HepG2 (cell line): ENCODE measurements around the gene CD58. TPM values are rescaled to one million over a fixed set of nuclear protein-coding genes. Genes with fewer than 3 reads are reported as not detected.

ENCODE experiments used
- polyA plus RNA-seq, 8 experiments: library from polyadenylated mRNA; depleted of rRNA in 3 of 8; stranded (reverse) in 7 of 8; unstranded in 1 of 8; fragments of >200 nt; fragmentation: Illumina TruSeq in 4 of 8; extraction: Trizol in 4 of 8; gene quantifications; 2 replicates each; pipeline versions ENCODE4 v1.2.1 to v1.2.3, GENCODE V29; 2011 to 2016; ENCODE audit warnings: low read depth in 4 of 8, missing spikeins in 1 of 8, mixed read lengths in 1 of 8; ENCODE audit not compliant: insufficient read depth in 1 of 8
- total RNA-seq, 5 experiments: library from RNA; depleted of rRNA; stranded (reverse); fragments of >200 nt; fragmentation: Illumina TruSeq; extraction: Trizol; gene quantifications; 2 replicates each; pipeline ENCODE4 v1.2.3, GENCODE V29; 2016; ENCODE audit warnings: low read depth in 1 of 5
- TF ChIP-seq, protein P1 (sequence below): sonication (generic); formaldehyde crosslinking; IDR thresholded peaks from 2 replicates; pipeline ENCODE4 v1.4.0; 2020; ENCODE audit warnings: missing genetic modification reagents
- TF ChIP-seq, protein P2 (sequence below): sonication (generic); formaldehyde crosslinking; IDR thresholded peaks from 2 replicates; pipeline ENCODE4 v1.5.1; 2020; ENCODE audit warnings: mild to moderate bottlenecking, missing genetic modification reagents, borderline replicate concordance

CD58 gene
- total and polyA plus RNA-seq, 2 of the 13 experiments (the other 11 are each of a cell fraction or from before 2014, with no cell fraction given): 9.4 to 13.5 TPM

DNA sequence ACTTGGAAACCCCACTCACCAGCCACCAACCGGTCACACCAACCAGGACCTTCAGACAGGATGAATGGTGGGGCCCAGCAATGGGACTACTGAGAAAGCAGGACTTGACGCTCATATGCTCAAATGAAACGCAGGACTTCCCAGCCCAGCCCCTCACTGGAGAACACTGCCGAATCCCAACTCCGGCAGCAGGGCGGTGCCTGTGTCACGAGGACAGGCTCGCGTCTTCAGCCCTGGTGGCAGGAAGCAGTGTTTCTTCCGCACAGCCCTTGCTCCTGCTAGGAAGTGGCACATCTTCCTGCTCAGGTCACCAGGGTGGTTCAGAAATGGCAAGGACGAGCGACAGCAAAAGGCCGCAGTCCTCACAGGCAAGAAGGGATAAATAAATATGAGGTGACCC, 38.9 kb downstream of the CD58 start (continued):
- TF ChIP-seq, protein P1, sequence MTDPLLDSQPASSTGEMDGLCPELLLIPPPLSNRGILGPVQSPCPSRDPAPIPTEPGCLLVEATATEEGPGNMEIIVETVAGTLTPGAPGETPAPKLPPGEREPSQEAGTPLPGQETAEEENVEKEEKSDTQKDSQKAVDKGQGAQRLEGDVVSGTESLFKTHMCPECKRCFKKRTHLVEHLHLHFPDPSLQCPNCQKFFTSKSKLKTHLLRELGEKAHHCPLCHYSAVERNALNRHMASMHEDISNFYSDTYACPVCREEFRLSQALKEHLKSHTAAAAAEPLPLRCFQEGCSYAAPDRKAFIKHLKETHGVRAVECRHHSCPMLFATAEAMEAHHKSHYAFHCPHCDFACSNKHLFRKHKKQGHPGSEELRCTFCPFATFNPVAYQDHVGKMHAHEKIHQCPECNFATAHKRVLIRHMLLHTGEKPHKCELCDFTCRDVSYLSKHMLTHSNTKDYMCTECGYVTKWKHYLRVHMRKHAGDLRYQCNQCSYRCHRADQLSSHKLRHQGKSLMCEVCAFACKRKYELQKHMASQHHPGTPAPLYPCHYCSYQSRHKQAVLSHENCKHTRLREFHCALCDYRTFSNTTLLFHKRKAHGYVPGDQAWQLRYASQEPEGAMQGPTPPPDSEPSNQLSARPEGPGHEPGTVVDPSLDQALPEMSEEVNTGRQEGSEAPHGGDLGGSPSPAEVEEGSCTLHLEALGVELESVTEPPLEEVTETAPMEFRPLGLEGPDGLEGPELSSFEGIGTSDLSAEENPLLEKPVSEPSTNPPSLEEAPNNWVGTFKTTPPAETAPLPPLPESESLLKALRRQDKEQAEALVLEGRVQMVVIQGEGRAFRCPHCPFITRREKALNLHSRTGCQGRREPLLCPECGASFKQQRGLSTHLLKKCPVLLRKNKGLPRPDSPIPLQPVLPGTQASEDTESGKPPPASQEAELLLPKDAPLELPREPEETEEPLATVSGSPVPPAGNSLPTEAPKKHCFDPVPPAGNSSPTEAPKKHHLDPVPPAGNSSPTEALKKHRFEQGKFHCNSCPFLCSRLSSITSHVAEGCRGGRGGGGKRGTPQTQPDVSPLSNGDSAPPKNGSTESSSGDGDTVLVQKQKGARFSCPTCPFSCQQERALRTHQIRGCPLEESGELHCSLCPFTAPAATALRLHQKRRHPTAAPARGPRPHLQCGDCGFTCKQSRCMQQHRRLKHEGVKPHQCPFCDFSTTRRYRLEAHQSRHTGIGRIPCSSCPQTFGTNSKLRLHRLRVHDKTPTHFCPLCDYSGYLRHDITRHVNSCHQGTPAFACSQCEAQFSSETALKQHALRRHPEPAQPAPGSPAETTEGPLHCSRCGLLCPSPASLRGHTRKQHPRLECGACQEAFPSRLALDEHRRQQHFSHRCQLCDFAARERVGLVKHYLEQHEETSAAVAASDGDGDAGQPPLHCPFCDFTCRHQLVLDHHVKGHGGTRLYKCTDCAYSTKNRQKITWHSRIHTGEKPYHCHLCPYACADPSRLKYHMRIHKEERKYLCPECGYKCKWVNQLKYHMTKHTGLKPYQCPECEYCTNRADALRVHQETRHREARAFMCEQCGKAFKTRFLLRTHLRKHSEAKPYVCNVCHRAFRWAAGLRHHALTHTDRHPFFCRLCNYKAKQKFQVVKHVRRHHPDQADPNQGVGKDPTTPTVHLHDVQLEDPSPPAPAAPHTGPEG (CRISPR knock-in tag): no peak
- TF ChIP-seq, protein P2, sequence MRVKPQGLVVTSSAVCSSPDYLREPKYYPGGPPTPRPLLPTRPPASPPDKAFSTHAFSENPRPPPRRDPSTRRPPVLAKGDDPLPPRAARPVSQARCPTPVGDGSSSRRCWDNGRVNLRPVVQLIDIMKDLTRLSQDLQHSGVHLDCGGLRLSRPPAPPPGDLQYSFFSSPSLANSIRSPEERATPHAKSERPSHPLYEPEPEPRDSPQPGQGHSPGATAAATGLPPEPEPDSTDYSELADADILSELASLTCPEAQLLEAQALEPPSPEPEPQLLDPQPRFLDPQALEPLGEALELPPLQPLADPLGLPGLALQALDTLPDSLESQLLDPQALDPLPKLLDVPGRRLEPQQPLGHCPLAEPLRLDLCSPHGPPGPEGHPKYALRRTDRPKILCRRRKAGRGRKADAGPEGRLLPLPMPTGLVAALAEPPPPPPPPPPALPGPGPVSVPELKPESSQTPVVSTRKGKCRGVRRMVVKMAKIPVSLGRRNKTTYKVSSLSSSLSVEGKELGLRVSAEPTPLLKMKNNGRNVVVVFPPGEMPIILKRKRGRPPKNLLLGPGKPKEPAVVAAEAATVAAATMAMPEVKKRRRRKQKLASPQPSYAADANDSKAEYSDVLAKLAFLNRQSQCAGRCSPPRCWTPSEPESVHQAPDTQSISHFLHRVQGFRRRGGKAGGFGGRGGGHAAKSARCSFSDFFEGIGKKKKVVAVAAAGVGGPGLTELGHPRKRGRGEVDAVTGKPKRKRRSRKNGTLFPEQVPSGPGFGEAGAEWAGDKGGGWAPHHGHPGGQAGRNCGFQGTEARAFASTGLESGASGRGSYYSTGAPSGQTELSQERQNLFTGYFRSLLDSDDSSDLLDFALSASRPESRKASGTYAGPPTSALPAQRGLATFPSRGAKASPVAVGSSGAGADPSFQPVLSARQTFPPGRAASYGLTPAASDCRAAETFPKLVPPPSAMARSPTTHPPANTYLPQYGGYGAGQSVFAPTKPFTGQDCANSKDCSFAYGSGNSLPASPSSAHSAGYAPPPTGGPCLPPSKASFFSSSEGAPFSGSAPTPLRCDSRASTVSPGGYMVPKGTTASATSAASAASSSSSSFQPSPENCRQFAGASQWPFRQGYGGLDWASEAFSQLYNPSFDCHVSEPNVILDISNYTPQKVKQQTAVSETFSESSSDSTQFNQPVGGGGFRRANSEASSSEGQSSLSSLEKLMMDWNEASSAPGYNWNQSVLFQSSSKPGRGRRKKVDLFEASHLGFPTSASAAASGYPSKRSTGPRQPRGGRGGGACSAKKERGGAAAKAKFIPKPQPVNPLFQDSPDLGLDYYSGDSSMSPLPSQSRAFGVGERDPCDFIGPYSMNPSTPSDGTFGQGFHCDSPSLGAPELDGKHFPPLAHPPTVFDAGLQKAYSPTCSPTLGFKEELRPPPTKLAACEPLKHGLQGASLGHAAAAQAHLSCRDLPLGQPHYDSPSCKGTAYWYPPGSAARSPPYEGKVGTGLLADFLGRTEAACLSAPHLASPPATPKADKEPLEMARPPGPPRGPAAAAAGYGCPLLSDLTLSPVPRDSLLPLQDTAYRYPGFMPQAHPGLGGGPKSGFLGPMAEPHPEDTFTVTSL (CRISPR knock-in tag): no peak
